Activated naive CD8-positive, alpha-beta T cell treated with anti-CD3 and anti-CD28 coated beads, Interleukin-2, amount 50 U/mL, for 16 hours (primary cell): ENCODE results near the gene RPRD2.
A peak's percentile ranks its signal among the peaks of the same experiment; 100 is the strongest.

Experiments
- DNase-seq: peaks from one replicate; pipeline ENCODE4 v3.0.0-alpha.2; 2020; ENCODE audit warnings: low read depth, low spot score

Gene RPRD2

DNA sequence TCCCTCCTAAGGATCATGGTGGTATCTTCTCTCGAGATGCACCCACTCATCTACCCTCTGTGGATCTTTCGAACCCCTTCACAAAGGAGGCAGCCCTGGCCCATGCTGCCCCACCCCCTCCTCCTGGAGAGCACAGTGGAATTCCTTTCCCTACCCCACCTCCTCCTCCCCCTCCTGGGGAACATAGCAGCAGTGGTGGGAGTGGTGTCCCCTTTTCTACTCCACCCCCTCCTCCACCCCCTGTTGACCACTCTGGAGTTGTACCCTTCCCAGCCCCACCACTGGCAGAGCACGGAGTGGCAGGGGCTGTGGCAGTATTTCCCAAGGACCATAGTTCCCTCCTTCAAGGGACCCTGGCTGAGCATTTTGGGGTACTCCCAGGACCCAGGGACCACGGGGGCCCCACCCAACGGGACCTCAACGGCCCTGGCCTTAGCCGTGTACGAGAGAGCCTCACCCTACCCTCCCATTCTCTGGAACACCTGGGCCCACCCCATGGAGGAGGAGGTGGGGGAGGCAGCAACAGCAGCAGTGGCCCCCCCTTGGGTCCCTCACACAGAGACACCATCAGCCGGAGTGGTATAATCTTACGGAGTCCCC lies 108.8 kb downstream of the RPRD2 start:
- no peak for DNase-seq

DNA sequence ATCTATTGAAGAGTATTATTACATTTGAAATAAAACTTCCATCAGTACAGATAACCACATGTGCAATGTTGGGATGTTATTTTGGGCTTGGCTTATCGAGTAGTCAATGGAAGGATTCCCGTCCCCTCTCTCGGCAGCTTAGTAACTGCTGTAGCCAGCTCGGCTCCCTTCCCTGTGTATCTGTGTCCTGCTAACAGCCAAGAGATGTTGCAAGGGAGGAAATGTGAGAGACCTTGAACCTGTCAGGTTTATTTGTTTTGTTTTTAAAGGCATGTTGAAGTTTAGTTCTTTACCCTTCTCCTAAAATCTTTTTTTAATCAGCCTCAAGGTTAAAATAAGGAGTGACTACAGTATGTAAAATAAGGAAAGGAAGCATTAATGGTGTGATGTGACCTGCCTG lies 109.7 kb downstream of the RPRD2 start:
- DNase-seq = no peak

DNA sequence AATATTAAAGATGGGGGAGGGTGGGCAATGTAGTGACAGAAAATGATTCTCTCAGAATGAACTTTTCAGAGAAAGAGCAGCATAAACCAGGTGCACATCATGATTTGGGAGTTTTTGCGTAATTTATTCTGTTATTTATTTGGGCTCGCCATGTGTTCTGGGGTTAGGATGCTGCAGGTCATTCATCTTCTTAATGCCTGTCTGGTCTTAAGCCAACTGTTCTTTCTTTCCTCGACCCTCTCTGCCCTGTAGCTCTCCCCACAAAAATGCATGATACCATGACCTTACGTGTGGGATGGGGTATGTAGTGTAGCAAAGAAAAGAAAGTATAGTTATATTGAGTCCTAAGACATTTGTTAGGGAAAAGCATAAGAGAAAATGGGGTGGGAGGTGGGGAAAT lies 110.9 kb downstream of the RPRD2 start:
- DNase-seq = no peak

DNA sequence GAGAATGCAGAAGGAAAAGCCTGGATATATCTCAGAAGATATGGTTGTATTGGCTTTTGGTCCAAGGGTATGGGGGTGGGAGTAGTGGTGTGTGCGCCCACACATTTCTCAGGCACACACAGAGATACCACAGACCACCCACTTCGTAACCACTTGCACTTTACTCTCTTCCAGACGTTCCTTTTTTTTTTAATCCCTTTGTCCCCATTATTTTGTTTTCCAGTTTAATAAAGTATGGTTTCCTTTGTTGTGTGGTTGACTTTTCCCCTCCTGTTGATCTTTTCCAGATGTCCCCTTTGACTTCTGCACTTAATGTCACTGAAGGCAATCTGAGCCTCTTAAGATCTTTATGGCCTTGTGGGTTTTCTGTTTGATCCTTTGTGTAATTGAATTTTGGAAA lies 112.8 kb downstream of the RPRD2 start:
- DNase-seq = no peak

DNA sequence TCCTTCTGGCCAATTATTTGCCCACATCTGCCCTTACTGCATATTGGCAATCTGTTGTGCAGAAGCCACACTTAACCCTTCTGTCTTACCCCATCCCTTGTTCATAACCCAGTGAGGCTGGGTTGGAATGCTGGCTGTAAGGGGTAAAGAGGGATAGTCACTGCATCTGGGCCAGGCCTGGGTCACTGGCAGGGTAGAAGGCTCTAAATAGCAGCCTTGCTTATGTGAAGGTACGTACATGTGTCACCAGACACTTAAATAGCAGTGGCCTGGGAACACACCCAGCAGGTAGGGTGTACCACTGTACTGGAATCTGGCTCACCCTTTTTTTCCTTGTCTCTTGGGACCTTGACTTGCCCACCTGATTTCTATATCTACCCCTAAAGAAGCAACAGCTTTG lies 113.4 kb downstream of the RPRD2 start:
- no peak for DNase-seq

DNA sequence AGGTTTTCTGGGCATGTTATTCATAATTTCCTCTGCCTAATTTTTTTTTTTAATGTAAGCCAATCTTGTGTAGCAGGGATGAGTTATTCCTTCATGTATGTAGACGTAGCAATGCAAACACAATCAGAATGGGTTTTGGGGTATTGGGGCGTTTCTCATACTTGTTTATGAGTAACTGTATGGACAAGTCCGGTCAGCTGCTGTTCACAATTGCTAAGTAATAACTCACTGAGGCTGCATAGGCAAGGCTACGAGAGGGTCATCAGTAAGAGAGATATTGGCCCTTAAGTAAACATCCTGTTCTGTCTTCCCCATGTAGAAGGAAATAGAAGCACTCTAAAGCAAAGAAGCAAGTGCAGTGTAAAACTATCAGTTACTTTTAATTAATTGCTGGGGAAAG lies 113.8 kb downstream of the RPRD2 start:
- DNase-seq = no peak

DNA sequence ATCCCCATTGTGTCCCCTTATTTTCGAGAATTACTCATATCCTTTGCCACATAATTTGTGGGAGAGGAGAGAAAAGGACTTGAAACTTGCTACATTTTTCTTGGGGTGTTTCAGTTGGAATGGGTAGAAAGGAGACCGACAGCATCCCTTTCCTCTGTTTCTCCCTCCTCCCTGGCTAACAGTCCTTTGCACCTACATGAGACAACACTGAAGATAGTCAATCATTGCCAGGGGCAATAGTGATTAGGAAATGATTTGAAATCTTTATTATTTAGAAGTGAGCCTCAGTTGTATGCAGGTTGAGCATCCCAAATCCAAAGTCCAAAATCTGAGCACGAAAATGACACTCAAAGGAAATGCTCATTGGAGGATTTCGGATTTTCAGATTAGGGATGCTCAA lies 115.4 kb downstream of the RPRD2 start:
- no peak for DNase-seq

DNA sequence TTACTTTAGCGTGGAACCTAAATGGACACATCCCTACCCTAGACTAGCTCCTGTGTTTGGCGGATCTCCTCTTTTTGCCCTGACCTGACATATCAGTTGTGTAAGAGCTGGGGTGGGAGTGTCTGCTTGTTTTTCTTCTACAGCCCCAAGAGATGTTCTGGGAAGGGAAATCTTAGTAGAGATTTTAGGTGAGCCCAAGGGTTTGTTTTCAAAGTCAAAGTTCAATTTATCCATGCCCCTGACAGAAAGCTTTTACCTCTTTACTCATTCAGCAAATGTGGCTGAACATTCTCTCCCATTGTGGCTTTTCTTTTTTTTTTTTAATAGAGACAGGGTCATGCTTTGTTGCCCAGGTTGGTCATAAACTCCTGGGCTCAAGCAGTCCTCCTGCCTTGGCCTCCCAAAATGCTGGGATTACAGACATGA lies 116.0 kb downstream of the RPRD2 start:
- no peak for DNase-seq

DNA sequence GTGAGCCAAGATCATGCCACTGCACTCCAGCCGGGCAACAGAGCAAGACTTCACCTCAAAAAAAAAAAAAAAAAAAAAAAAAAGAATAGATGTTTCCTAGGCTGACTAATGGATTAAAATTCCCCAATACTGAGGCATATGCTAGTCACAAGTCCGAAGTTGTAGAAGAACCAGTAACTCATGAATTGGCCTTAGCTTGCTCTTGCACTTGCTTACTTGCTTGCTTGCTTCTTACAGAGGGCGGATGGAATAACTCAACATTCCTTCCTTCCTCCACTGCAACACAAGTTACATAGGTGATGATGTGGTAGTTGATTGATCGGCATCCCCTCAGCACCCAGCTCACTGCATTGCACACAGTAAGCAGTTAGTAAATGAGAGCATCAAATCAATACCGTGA lies 120.5 kb downstream of the RPRD2 start:
- no peak for DNase-seq

DNA sequence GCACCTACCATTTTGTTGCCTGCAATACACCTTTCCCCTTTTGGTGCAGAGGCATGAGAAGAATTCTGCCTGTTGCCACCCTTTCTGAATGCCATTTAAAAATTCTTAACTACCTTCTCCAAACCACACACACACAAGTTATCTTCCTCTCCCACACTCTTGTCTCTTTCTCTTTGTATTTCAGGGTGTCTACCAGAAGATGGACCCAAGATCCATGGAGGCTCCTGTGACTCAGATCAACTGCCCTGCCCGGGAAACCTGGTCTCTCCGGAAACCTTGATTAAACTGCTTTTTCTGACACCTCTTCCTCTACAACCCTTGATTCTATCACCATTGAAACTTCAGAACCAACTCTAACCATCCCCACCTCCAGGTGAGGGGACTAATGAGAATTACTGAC lies 120.9 kb downstream of the RPRD2 start:
- DNase-seq = no peak

DNA sequence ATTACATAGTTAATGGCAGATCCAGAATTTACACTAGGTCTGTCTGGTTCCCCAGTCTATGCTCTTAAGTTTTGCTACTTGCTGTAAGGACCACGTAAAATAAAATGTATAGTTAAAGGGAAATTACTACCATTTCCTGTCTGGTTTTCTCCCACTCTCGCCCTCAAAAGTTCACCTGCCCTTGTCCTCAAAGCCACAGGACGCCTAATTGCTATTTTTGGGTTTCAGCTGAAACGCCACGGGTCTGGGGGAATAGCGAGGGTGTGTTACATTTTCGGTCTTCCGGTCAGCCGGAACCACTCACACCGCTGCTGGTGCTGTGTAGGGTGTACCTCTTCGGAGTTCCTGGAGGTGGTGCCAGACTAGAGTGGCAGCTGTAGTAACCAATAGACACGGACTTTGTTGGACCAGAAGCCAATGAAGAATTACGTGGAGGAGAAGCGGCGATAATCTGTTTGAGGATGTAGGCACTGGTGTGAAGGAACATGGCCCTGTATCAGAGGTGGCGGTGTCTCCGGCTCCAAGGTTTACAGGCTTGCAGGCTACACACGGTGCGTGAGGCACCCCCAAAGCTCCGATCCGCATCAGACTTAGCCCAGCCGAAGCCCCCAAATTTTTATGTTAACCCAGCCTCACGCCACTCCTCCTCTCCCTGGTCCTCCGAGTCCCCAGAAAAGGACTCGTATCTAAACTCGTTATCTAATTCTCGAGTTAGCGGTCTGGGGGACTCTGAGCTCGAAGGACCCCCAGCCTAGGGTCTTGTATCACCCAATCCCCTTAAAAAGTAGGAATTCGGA lies 123.2 kb downstream of the RPRD2 start, which contains the start of gene TARS2:
TSS of gene TARS2 (plus strand) at position 454 of the 797 bp plus-strand sequence. CDS start at position 486, 32 bp downstream.
- DNase-seq = peak; percentile 92

DNA sequence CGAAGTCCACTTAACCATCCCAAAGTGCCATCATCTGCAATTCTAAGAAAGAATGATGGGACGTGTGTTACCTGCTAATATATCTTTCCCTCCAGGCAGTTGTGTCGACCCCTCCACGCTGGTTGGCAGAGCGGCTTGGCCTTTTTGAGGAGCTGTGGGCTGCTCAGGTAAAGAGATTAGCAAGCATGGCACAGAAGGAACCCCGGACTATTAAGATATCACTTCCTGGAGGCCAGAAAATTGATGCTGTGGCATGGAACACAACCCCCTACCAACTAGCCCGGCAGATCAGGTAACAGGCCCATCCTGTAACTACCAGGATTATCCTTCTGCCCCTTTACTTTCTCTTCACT lies 123.8 kb downstream of the RPRD2 start:
- DNase-seq = no peak

DNA sequence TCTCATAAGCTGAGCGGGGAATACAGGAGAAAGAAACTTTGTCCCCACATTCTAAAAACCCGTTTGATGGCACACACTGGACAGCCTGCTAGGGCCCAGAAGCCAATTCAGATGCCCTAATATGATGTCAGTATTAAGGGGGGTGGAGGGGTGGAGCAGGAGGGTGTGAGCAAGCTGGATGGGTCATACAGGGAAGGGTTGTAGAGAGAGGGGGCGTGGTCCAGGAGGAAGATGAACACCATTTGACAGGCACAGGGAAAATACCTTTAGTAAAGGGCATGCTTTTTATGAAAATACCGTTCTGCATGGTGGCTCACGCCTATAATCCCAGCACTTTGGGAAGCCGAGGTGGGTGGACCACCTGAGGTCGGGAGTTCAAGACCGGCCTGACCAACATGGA lies 129.2 kb downstream of the RPRD2 start:
- no peak for DNase-seq

DNA sequence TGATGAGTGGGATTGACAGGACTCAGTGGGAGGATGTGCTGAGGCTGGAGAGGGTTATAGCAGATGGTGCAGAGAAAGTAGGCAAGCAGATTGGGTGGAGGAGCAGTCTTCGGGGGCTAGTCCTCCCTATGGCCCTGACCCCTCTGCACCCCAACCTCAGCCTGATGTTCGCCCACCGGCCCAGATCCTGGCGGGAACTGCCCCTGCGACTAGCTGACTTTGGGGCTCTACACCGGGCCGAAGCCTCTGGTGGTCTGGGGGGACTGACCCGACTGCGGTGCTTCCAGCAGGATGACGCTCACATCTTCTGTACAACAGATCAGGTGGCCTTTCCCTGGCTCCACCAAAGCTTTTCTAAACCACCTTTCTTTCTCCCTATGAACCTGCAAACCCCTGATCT lies 134.4 kb downstream of the RPRD2 start:
- DNase-seq = no peak

DNA sequence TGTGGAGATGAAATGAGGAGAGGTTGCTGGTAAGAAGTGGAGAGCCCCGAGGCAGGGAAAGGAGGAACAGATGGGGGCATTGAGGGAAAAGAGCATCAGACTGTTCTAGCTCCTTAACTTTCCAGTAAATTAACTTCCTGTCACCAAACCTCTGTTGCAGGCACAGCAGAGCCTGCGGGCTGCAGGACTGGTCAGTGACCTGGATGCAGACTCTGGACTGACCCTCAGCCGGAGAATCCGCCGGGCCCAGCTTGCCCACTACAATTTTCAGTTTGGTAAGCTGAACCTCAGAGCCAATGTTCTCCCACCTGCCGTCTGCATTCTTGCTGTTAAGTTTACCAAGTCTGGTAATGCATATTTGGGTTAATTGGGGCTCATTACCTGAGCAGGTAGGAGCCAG lies 141.5 kb downstream of the RPRD2 start:
- DNase-seq = no peak

DNA sequence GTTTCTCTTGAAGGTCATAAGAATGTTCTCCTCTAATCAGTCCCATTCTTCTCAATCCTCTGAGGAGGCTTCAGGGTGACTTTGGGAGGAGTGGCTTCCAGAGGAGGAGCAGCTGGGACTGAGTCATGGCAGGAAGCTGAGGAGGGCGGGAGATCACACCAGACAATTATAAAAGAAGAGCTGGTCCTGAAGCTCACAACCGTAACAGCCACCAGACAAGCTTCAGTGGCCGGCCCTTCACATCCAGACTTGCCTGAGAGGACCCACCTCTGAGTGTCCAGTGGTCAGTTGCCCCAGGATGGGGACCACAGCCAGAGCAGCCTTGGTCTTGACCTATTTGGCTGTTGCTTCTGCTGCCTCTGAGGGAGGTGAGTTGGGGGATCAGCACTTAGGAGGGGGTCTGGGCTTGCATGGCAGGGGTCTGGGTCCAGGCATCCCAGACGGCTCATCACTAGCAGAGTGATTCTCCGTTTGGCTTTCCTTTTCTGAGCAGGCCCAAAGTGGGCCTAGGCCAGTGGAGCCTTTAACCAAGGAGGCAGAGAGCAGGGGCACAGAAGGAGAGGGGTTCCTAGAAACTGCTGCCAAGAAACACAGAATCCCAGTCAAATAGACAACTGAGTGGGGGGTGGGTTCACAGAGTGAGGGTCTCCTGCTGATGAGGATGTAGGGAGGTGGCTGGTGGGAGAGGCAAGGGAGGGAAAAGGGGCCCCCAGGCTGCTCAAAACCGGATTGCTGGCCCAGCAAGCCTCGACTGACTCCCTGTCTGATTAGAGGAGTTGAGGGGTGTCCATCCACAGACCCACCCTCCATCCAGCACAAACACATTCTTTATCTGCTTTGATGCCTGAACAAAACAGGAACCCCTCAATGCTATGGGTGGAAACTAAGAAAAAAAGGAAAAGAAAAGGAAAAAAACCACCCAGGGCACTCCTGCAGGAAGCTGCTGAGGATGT lies 144.2 kb downstream of the RPRD2 start, which contains the start of gene ECM1:
TSS of gene ECM1 (plus strand) at position 198 of the 953 bp plus-strand sequence. CDS start at position 299, 101 bp downstream.
- DNase-seq = no peak

DNA sequence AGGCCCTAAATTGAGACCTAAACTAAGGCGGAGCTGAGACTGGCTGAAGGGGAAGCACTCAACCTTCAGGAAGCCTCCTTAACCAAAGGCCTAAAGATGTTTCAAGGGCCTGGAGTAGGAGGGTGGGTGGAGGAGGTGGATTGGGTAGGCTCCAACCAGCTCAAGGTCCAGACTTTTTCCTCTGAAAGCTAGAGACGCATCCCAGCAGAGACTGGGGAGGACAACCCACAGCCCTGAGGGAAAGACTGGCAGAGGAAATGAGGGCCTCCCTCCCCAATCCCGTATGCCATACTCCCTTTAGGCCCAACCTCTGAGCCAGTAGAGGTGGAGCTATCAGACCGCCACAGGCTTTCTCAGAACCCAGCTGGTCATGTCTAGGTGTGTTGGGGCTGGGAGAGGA lies 145.0 kb downstream of the RPRD2 start:
- no peak for DNase-seq

DNA sequence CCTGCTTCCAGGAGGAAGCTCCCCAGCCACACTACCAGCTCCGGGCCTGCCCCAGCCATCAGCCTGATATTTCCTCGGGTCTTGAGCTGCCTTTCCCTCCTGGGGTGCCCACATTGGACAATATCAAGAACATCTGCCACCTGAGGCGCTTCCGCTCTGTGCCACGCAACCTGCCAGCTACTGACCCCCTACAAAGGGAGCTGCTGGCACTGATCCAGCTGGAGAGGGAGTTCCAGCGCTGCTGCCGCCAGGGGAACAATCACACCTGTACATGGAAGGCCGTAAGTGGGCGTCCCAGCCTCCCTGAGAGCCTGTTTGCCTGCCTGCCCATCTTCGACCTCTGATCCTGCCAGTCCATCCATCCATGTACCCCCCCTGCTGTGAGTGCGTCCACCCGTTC lies 147.6 kb downstream of the RPRD2 start:
- no peak for DNase-seq

DNA sequence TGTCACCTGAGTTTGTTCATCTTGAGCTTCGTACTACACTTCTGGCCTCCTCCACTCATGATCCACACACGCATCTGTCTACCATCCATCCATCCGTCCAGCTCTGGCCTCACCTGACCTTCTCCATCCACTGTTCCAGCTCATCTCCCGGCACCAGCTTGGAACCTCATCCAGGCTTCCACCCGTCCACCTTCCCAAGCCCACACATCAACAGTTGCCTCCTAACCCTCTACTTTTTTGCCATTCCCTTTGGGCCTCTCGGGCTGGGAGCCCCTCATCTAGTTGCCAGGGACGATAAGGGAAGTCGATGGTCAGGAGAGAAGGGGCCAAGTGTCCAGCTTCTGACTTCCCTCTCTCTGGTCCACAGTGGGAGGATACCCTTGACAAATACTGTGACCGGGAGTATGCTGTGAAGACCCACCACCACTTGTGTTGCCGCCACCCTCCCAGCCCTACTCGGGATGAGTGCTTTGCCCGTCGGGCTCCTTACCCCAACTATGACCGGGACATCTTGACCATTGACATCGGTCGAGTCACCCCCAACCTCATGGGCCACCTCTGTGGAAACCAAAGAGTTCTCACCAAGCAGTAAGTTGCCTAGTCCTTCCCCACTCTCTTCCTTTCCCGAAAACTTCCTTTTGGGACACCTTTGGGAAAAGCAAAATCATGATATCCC lies 148.2 kb downstream of the RPRD2 start:
- no peak for DNase-seq

DNA sequence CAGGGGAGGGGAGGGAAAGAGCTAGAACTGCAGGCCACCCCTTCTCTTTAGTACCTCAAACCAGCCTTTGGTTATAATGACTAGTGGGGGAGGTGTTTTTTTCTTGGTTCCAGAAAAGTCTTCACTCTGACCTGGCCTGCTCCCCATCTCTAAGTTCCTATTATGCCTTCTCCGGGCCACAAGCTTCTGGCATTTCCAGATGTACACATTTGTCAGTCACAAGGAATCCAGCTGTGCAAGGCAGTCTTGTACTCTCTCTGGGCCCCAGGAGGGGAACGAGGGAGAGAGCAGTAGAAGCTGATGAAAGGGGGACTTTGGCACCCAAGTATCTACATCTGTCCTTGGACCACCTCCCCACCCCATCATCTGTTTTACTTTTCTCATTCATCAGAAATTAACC lies 148.9 kb downstream of the RPRD2 start:
- no peak for DNase-seq

DNA sequence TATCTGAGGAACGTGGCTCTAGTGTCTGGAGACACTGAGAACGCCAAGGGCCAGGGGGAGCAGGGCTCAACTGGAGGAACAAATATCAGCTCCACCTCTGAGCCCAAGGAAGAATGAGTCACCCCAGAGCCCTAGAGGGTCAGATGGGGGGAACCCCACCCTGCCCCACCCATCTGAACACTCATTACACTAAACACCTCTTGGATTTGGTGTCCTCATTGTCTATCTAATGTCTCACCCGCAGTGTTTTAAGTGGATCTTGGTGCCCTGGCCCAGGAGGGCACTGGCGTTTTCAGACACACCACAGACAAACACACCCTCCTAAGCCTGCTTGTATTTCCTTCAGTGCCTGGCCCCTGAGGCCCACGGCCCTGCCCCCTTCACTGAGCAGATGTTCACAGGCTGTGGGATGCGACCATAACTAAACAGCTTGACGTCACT lies 149.4 kb downstream of the RPRD2 start:
- no peak for DNase-seq

DNA sequence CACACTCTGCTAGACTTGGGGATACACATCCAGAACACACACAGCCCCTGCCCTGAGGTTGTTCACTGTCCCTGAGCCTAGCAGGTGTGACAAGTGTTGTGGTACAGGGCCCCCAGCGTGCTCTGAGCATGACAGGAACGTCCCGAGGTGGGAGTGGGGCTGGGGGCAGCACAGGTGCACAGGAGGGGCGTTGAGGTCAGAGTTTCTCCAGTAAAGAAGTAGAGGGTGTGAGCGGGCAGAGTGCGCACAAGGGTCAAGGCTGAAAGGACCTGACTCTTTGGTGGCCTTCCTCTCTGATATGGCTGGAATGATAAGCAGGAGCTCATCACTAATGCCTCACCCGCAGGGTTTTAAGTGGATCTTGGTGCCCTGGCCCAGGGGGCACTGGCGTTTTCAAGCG lies 150.3 kb downstream of the RPRD2 start:
- DNase-seq = no peak
